IMR-90 (cell line): ENCODE results near the gene LY86. TPM values are rescaled to one million over a fixed set of nuclear protein-coding genes. Genes with fewer than 3 reads are reported as not detected.

Source experiments
- ATAC-seq: fragments of 200-7000 bp; cut with Tn5 transposase; 2 replicates; pipeline ENCODE4 v1.9.1; 2020; ENCODE audit warnings: low read depth, mild to moderate bottlenecking, moderate library complexity
- BruUV-seq: library from RNA; stranded (reverse); fragments of 400-500 nt; replicated peaks from 2 replicates; lab custom pipeline; 2021; lab: Mats Ljungman, UMichigan
- CTCF ChIA-PET: fragments of 300-600 bp; formaldehyde crosslinking; extraction: SDS; loops from one replicate; lab custom pipeline; 2021; ENCODE audit warnings: antibody characterized with exemption; lab: Yijun Ruan, JAX
- POLR2A ChIA-PET: fragments of 300-600 bp; sonication (Branson Sonifier 250); formaldehyde crosslinking; loops from one replicate; lab custom pipeline; 2022; ENCODE audit warnings: antibody characterized with exemption; ENCODE audit not compliant: unreplicated experiment; lab: Charles Lee
- DNase-seq: peaks from one replicate; pipeline ENCODE4 v3.0.0; 2013
- H2AFZ ChIP-seq: replicated peaks from 2 replicates; pipeline ENCODE3; 2013; ENCODE audit warnings: low read length, mild to moderate bottlenecking; ENCODE audit not compliant: poor library complexity
- H2AK5ac ChIP-seq: 2 replicates; pipeline ENCODE4 v1.6.1; 2013; ENCODE audit warnings: low read depth, low read length, inconsistent platforms
- H2AK9ac ChIP-seq: replicated peaks from 2 replicates; pipeline ENCODE3; 2013; ENCODE audit warnings: mild to moderate bottlenecking, low read depth, low read length, moderate library complexity; ENCODE audit not compliant: poor library complexity
- H2BK120ac ChIP-seq: 2 replicates; pipeline ENCODE4 v1.6.1; 2013; ENCODE audit warnings: low read depth, low read length, inconsistent platforms
- H2BK15ac ChIP-seq: 3 replicates; pipeline ENCODE4 v1.6.1; 2013; ENCODE audit warnings: low read depth, low read length, inconsistent platforms
- H2BK20ac ChIP-seq: 2 replicates; pipeline ENCODE4 v1.6.1; 2013; ENCODE audit warnings: low read depth, mild to moderate bottlenecking, inconsistent platforms, low read length, moderate library complexity
- H2BK5ac ChIP-seq: 2 replicates; pipeline ENCODE4 v1.6.1; 2013; ENCODE audit warnings: mild to moderate bottlenecking, low read depth, low read length, inconsistent platforms; ENCODE audit not compliant: poor library complexity, severe bottlenecking
- H3K14ac ChIP-seq: replicated peaks from 2 replicates; pipeline ENCODE4 v1.6.1; 2013; ENCODE audit warnings: low read depth, low read length, inconsistent platforms
- H3K18ac ChIP-seq: 2 replicates; pipeline ENCODE4 v1.6.1; 2013; ENCODE audit warnings: low read depth, low read length, control low read depth
- H3K23ac ChIP-seq: 2 replicates; pipeline ENCODE4 v1.6.1; 2013; ENCODE audit warnings: low read depth, low read length, inconsistent platforms
- H3K27ac ChIP-seq: 2 replicates; pipeline ENCODE4 v1.5.1; 2013; ENCODE audit warnings: mild to moderate bottlenecking, control low read depth, low read length; ENCODE audit not compliant: insufficient read depth
- H3K27me3 ChIP-seq: 2 replicates; pipeline ENCODE4 v1.6.1; 2013; ENCODE audit warnings: low read length; ENCODE audit not compliant: control insufficient read depth, insufficient read depth
- H3K36me3 ChIP-seq: 2 replicates; pipeline ENCODE4 v1.6.1; 2013; ENCODE audit warnings: low read length, mixed read lengths; ENCODE audit not compliant: control insufficient read depth, insufficient read depth
- H3K4ac ChIP-seq: 2 replicates; pipeline ENCODE4 v1.6.1; 2013; ENCODE audit warnings: low read depth, low read length, inconsistent platforms
- H3K4me1 ChIP-seq: 2 replicates; pipeline ENCODE4 v1.6.1; 2013; ENCODE audit warnings: low read length, mixed read lengths; ENCODE audit not compliant: control insufficient read depth, insufficient read depth
- H3K4me2 ChIP-seq: 2 replicates; pipeline ENCODE4 v1.6.1; 2013; ENCODE audit warnings: low read depth, mild to moderate bottlenecking, control low read depth, low read length, moderate library complexity
- H3K4me3 ChIP-seq: 2 replicates; pipeline ENCODE4 v1.5.1; 2013; ENCODE audit warnings: low read depth, mild to moderate bottlenecking, control low read depth, low read length, moderate library complexity; ENCODE audit not compliant: insufficient read depth
- H3K56ac ChIP-seq: 2 replicates; pipeline ENCODE4 v1.6.1; 2013; ENCODE audit warnings: low read length, inconsistent platforms; ENCODE audit not compliant: insufficient read depth; ENCODE audit errors: extremely low read depth
- H3K79me1 ChIP-seq, 2 experiments: 2 replicates each; pipeline ENCODE4 v1.6.1; 2013; ENCODE audit warnings: low read length in 2 of 2, inconsistent platforms in 1 of 2, low read depth in 1 of 2
- H3K9ac ChIP-seq: 2 replicates; pipeline ENCODE4 v1.6.1; 2013; ENCODE audit warnings: low read depth, low read length, control low read depth
- H3K9me1 ChIP-seq: 2 replicates; pipeline ENCODE4 v1.6.1; 2013; ENCODE audit warnings: low read length, inconsistent platforms; ENCODE audit not compliant: insufficient read depth
- H3K9me3 ChIP-seq: 2 replicates; pipeline ENCODE4 v1.6.1; 2013; ENCODE audit warnings: low read length; ENCODE audit not compliant: control insufficient read depth, insufficient read depth
- H4K20me1 ChIP-seq: 2 replicates; pipeline ENCODE4 v1.6.1; 2013; ENCODE audit warnings: low read length, inconsistent platforms; ENCODE audit not compliant: insufficient read depth
- H4K5ac ChIP-seq: 2 replicates; pipeline ENCODE4 v1.6.1; 2013; ENCODE audit warnings: mild to moderate bottlenecking, low read depth, low read length, control low read depth
- H4K8ac ChIP-seq, 2 experiments: 2 replicates each; pipeline ENCODE4 v1.6.1; 2013; ENCODE audit warnings: low read depth in 2 of 2, low read length in 2 of 2, control low read depth in 1 of 2, inconsistent platforms in 1 of 2
- H4K91ac ChIP-seq: 2 replicates; pipeline ENCODE4 v1.6.1; 2013; ENCODE audit warnings: low read depth, low read length, inconsistent platforms; ENCODE audit not compliant: insufficient read depth
- BHLHE40 ChIP-seq: fragments of 150-350 bp; IDR thresholded peaks from 2 replicates; pipeline ENCODE4 v1.6.1; 2016; ENCODE audit warnings: mild to moderate bottlenecking, low read depth, low read length
- CHD1 ChIP-seq: IDR thresholded peaks from 2 replicates; pipeline ENCODE4 v1.6.1; 2012; ENCODE audit warnings: low read depth, low read length, improper control_type of control experiment
- NFE2L2 ChIP-seq: fragments of 150-350 bp; IDR thresholded peaks from 2 replicates; pipeline ENCODE4 v1.6.1; 2016; ENCODE audit warnings: low read depth, mild to moderate bottlenecking, low read length
- POLR2A ChIP-seq: IDR thresholded peaks from 2 replicates; pipeline ENCODE4 v1.6.1; 2012; ENCODE audit warnings: mild to moderate bottlenecking, low read depth, low read length
- WGBS, 2 experiments: methylation state at CpG; one replicate each; pipeline versions ENCODE4 v1.1.5 to v1.1.7; 2013; ENCODE audit warnings: missing lambda C conversion rate in 2 of 2; ENCODE audit not compliant: insufficient read length in 1 of 2; ENCODE audit errors: extremely low coverage in 2 of 2; 5-methylcytosine and 5-hydroxymethylcytosine counted together
- dilution Hi-C: fragments of 300-500 bp; cut with HindIII; formaldehyde crosslinking; loops from one replicate; pipeline ENCODE4 v1.14.3; 2018; ENCODE audit warnings: low sequenced_read_pairs; ENCODE audit not compliant: unreplicated experiment
- in situ Hi-C: fragments of 300-500 bp; cut with MboI; formaldehyde crosslinking; loops from 3 replicates; pipeline ENCODE4 v1.14.3; 2019; ENCODE audit warnings: low sequenced_read_pairs, inconsistent platforms, mixed read lengths
- intact Hi-C: fragments of 100-400 bp; cut with micrococcal nuclease; formaldehyde crosslinking; loops from 2 replicates; pipeline ENCODE4 v1.10.0; 2022
- polyA plus RNA-seq, 3 experiments: library from polyadenylated mRNA; depleted of rRNA; stranded (reverse); fragments of >200 nt; gene quantifications; 2 replicates each; pipeline ENCODE4 v1.2.3, GENCODE V29; 2012; ENCODE audit warnings: low replicate concordance in 1 of 3
- total RNA-seq: library from RNA; depleted of rRNA; stranded (reverse); fragments of >200 nt; gene quantifications from 2 replicates; pipeline ENCODE4 v1.2.3, GENCODE V29; 2012

The LY86 gene
- total and polyA plus RNA-seq, 2 of the 4 experiments (the other 2 are of a cell fraction), result not detected

DNA sequence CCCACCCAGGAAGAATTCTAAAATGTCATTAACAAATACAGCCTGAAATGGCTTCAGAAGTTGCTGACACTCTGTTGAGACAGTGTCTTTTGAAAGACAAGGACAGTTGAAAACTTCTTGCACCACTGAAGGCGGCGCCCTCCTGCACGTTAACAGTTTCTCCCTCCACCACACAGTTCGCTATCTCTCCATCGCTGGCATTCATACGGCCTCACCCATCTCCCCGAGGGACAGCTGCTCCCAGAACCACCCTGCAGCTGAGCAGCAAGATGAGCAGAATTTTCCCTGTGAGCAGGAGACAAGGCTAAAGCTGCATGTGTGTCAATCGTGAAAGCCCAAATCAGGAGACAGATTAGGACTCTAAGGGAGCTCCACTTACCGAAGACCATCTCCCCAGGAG lies 113.3 kb downstream of the LY86 start:
- no peak overlapping the region for H2BK120ac ChIP-seq
- intact Hi-C loops (no loop called here), in situ Hi-C loops (no loop called here), dilution Hi-C loops (no loop called here)
- POLR2A ChIA-PET, result no interaction called here
- H3K27ac ChIP-seq, result no peak overlapping the region
- no peak overlapping the region for H2BK20ac ChIP-seq
- H3K4me2 ChIP-seq, result no peak overlapping the region
- H4K20me1 ChIP-seq, result no peaks in the 10 kb centered on the region
- H4K5ac ChIP-seq, result no peak overlapping the region
- no peaks in the 10 kb centered on the region; the same call in 1 of the 2 replicates for H3K27me3 ChIP-seq
- CTCF ChIA-PET, result interaction anchor here (0.6 kb wide), 1 partner anchor 37 kb away, joined by 3 read pairs; no protein-coding TSS in a partner anchor
- no peaks in the 10 kb centered on the region for H3K9me3 ChIP-seq
- no peak overlapping the region for H4K91ac ChIP-seq
- H3K9ac ChIP-seq, result no peak overlapping the region
- H3K23ac ChIP-seq, result no peak overlapping the region
- H3K36me3 ChIP-seq, result no peaks in the 10 kb centered on the region
- 90% methylated on average over 2 of the region's 9 CpGs; no CpG with 5 or more reads in 1 of the 2 experiments for WGBS, 2 experiments
- no TSS peak for BruUV-seq
- peaks cover 5% of the 10 kb centered on the region; the same call in 1 of the 2 replicates for H3K4me1 ChIP-seq
- H3K9me1 ChIP-seq, result peaks cover 6% of the 10 kb centered on the region
- H2AK9ac ChIP-seq, result no peak overlapping the region
- H3K79me1 ChIP-seq, result no peaks in the 10 kb centered on the region
- no peak overlapping the region for H3K18ac ChIP-seq
- TF ChIP-seq BHLHE40 (no peak), POLR2A (no peak), CHD1 (no peak), NFE2L2 (no peak)
- no peak overlapping the region for H3K56ac ChIP-seq
- H3K4ac ChIP-seq, result no peak overlapping the region
- no peak overlapping the region for H2AK5ac ChIP-seq
- H4K8ac ChIP-seq, result no peak overlapping the region
- ATAC-seq (no peak), DNase-seq (no peak)
- no peak overlapping the region for H2BK15ac ChIP-seq
- H3K4me3 ChIP-seq, result no peak overlapping the region
- H2AFZ ChIP-seq, result no peak overlapping the region
- H2BK5ac ChIP-seq, result no peak overlapping the region
- H3K14ac ChIP-seq, result no peak overlapping the region
